NCI-H2196 (cell line): ENCODE data around the gene CSPG4.
"Not testable (repeated sequence)": the region's sequence is repeated elsewhere in the genome, so short reads cannot be mapped to it uniquely, and the experiment has no call there.

ENCODE experiments used
- DNase-seq: peaks from one replicate; lab custom pipeline; 2025; ENCODE audit not compliant: unreplicated experiment; lab: John Stamatoyannopoulos, UW

CSPG4 gene

DNA sequence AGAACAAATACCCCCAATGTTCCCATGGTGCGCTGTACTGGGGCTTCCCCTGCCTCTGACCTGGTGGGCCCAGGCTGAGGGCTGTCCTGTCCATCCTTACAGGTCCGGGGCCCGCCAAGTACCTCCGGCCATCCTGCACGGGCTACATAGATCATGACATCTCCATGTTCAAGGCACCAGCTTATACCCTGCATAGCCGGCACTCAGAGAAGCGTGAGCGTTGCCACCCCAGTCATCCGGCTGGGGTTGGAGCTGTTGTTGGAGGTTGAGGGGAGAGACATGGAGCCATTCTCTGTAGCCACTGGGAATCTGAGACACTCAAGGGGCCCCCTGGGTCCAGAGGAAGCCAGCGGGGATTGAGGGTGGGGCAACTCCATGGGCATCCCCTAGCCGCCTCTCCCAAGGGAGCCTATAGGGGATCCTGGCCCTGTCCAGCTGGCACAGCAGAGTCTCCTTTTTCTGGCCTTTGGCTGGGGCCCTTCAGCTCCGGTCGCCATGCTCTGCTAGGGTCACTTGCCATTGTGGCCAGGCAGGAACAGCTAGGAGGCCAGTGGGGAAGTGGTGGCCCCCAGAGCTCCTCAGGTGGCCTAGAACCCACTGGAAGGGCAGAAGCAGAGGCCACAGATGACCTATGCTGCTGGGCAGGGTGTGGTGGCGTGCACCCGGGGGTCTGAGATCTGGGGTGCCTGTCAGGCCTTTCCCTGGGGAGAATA, 12.5 kb upstream of the CSPG4 start:
- no peak for DNase-seq

DNA sequence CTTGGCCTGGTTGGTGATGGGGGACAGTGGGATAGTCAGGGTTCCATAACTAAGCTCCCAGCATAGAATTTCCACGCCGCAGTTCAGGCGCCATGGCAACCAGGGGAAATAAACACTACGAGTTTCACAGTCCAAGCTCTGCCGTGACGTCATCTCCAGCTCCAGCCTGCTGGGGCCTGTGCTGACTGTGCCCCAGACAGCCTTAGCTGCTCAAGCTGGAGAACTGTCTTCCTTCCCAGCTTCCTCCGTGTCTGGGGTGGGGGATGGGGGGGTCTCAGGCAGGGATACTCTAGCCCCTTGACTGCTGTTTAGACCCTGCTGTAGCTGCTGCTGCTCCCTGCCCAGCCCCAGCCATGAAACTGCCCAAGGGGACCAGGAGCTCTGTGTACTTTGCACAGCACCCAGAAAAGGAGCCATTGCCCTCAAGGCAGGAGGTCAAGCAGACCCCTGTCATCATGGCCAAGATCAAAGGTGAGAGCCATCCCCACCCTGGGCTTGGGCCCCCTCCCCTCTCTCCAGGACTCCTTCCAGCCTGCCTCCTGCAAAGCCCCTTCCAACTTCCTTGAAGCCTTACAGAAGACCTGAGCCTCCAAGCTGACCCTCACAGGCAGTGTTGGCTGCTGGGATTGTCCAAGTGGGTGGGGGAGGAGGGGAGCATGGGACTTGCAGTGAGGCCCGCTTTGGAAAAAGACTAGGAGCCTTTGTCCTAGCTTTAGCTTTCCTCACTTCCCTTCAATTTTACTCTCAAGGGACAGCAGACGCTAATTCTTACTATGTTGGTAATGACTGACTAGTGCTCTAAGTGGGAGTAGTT, 11.4 kb upstream of the CSPG4 start:
- peak; percentile 78 for DNase-seq

DNA sequence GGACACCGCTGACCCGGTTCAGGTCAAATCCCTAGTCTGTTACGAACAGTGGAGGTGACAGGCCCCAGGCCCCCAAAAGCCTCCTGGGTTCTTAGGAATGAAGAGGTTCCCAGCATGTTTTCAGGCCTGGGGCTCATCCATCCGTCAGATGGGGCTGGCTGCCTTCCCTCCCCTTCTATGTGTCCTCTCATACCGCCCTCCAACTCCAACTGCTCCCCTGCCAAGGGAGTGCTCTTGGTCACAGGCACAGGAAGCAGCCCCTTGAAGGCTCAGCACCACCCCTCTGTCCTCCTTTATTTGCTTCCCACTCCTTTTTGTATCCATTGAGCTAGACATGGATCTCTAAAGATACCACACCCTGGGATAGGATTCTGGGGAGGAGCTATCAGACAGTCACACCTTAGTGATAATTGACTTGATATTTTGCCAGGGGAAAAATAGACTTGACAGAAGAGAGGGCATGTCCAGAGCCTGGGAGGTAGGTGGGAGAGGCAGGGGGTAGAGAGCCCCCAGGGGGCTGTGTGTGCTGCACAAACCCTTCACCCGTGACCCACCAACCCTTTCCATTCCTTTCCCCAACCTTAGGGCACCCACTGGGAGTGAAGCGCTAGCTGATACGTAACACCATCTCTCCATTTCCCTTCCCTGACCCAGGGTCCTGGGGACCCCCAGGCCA, 10.7 kb upstream of the CSPG4 start:
- peak; percentile 23 for DNase-seq

DNA sequence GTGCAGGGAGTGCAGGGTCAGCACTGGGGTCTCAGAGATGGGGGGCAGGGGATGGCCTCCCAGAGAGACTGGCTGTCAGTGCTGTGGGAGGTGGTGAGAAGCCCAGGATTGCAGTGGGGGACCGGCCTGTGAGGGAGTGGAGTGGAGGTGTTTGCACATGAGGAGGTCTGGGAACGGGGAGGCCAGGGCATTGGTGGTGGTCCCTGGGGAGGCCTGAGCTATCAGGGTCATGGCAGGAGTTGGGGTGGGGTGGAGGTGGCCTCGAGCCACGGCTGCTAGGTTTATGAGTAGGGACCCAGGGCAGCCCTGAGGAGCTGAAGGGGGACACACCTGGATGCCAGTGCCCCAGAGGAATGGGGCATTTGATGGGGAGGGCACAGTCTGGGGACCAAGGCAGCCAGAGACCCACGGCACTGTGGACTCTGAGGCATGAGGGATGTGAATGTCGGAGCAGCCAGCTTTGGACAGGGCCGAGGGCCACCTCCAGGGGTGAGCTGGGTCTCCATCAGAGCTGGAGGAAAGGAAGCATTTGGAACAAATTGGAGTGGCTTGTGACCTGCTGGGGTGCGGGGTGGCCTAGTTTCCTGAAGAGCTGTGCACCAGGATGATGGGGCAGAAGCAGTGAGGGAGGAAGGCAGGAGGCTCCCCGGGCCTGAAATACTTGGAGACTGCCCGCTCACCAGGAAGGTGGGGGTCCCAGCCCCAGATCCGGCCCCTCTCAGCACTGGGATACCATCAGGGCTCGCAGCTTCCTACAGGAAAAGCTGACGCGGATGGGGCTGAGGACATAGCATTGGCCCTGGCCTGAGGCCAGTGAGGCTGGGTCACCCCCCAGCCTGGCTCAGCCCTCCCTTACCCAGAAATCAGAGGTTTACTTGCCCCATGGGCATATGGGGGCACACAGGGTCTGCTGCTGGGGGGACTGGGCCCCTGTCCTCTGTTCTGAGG, 9.5 kb upstream of the CSPG4 start:
- no peak for DNase-seq

DNA sequence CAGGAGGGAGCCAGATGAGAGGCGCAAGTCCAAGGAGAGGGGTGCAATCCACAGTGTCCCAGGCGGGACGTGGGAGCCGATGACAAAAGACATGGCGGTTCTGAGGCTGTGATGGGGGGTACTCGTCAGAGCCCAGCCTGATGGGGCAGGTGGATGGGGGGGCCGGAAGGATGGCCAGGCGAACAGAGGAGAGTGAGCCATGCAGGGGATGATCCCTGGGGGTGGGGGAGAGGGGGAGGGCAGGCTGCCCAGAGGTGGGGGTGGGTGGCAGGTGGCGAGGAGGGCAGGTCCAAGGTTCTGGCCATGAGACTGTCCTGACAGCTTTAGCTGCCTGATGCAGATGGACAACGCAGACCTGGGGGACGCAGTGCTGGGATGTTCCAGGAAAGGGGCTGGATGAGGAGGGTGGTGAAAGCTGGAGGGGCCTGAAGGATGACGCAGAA, 8.9 kb upstream of the CSPG4 start:
- DNase-seq = no peak

DNA sequence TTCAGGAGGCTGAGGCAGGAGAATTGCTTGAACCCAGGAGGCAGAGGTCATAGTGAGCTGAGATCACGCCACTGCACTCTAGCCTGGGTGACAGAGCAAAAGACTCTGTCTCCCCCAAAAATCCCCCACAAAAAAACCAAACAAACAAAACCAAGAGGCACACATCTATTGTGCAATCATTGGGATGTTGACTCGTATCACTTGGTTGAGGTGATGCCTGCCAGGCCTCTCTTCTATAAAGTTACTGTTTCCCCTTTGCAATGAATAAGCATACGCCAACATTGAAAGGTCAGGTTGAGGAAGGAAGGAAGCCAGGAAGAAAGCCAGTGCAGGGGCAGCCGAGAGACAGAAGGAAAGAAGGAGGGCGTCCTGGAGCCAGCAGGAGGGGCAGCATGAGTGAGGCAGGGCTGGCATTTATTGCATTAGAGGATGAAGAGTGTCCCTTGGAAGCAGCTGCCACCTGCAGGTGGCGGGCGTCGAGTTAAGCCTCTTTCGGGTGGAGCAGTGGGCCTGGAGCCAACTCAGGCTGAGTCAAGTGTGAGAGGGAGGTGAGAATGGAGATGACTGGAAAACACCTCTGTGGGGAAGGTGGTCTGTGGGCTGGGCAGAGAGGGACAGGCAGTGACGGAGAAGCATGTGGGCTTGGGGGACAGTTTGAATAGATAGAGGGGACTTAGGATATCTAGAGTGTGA, 8.3 kb upstream of the CSPG4 start:
- peak; percentile 63 for DNase-seq

DNA sequence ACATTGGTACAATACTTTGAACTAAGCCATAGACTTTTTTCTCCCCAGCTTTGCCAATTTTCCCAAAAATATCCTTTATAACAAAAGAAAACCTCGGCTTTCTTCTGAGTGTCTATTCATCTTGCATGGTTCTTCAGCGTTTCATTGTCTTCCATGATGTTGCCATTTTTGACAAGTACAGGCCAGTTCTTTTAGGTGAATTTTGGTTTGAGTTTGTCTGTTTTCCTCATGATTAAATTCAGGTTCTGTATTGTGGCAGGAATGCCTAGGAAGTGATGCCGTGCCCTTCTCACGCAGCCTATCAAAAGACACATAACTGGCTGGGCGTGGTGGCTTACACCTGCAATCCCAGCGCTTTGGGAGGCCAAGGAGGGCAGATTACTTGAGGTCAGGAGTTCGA, 7.6 kb upstream of the CSPG4 start:
- no peak for DNase-seq

DNA sequence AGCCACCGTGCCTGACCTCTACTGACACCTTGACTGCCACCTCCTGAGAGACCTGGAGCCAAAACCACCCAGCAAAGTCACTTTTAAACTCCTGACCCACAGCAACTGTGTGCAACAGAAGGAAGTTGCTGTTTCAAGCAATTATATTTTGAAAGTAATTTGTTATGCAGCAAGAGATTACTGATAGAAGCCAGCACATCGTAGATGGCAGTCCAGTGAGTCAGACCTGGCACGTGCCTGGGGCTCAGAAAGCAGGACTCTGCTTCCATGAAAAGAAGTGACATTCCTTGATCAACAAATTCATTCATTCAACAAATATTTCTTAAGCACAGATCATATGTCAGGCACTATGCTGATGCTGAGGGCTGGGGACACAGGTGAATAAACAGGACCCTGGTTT, 5.7 kb upstream of the CSPG4 start:
- no peak for DNase-seq

DNA sequence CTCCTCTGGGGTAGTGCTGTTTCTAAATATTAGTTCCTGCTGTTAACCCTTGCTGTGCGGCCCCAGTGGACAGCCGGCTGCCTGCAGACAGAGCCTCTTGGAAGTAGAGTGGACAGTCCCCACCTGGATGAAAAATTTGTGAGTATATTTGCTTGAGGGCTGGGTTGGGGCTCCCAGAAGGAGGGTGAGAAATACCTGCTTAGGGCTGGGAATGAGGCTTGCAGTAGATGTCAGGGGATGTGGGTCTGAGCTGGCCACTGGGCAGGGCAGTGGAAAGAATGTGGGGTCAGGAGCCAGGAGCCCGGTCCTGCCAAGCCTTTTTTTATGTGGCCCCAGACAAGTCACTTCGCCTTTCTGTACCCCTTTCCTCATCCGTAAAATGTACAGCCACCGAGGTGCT, 4.4 kb upstream of the CSPG4 start:
- not testable (repeated sequence) for DNase-seq

DNA sequence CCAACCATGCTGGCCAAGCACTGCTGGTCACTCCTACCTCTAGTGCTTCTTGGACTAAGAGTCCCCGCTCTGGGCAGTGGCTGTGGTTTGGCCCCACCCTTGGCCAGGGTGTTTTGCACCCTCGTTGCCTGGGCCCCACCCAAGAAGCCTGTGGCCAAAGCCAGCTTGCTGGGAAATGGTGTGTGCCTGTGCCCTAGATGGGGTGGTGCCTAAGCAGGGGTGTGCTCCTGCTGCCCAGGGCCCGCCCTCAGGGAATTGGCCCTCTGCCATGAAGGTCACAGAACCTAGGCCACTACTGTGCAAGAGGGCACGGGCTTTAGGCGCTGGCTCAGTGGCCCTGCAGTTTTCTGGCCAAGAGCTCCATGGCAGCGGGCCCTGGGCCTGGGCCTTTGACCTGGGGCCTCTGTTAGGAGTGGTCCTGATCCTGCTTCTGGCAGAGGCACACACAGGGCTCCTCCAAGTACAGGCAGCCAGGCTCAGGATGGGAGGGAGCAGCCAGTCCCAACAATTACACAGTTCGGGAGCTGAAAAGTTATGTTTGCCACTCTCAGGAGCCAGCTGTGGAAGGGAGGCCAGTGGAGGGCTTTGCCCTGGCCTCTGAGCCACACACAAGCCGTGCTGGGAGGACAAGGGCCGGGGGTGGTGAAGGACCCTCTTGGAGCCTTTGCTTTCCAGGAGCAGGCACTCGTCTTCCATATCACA, 3.8 kb upstream of the CSPG4 start:
- DNase-seq = not testable (repeated sequence)

DNA sequence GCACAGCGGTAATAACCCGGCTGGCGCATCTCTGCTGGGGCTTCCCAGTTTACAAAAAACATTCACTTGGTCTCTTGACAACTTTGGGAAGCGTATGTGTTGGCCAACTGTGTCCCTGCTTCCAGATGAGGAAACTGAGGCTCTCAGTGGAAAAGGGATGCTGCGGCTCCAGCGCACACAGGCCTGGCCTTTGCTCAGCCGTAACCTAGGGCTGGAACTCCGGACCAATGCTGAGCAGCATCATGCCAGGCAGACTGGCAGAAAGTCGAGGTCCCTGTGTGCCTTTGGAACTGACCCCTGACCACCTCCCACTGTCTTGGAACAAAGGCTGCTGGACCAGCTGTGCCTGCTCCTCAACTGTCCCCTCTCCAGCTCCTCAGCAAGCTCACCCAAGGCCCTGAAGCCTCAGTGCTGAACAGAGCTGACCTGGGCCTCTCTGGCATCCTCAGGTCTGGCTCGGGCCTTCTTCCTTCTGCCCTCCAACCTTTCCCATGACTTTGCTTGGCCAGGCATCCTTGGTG, 2.7 kb upstream of the CSPG4 start:
- DNase-seq = not testable (repeated sequence)

DNA sequence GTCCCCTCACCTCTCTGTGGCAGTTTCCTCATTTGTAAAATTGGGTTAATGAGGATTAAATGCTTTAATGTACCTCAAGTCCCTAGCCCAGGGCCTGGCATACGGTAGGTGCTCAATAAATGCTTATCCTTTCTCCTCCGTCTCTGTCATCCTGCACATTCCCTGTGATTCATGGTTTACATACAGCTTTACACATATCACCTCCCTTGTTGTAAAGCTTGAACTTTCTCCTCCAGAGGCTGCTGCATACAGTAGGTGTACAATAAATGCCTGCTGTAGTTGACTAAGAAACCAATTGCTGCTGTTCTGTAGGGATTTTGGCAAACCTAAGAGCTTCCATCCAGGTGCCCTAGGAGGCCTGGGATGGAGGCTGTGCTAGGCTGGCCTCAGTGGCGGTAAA, 1.5 kb upstream of the CSPG4 start:
- DNase-seq = no peak

DNA sequence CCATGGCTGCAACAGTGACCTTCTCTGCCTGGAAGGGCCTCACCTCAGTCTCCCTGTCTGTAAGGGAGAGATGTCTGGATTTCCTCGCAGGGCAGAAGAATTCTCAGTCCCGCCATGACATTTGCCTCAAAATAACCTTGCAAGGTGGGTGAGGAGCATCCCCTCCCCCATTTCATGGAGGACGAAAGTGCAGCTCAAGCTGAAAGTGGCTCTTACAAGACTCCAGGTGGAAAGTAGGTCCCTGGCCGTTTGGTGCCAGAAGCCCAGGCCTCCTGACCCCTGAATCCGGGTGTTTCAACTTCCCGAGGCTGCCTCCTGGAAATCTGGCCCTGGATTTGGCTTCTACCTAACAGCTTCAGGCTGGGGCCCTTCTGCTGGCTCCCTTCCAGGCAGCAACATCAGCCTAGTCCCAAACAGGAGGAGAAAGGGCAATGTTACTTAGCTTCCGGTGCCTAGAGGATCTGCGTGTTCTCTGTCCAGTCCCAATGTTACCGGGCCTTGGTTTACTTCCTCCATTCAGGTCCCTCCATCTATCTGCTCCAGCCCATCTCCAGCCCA, 769 bp upstream of the CSPG4 start:
- DNase-seq = peak; percentile 5

DNA sequence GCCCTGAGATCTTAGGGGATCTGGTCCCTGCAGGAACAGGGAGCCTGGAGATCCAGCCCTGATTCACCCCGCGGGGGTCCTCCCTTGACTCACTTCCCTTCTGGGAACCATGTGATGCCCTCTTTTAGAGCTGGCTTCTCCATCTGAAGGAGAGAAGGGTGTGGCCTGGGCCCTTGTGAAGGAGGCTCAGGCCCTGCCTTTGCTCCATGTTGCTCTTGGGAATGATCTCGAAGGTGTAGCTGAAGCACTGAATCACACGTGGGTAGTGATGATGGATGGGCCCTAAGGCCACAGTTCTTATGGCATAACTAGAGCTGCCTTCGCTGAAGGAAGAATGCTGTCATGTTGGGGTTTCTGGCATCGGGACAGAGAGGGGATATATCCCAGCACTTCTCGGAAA, 1.2 kb downstream of the CSPG4 start:
- not testable (repeated sequence) for DNase-seq

DNA sequence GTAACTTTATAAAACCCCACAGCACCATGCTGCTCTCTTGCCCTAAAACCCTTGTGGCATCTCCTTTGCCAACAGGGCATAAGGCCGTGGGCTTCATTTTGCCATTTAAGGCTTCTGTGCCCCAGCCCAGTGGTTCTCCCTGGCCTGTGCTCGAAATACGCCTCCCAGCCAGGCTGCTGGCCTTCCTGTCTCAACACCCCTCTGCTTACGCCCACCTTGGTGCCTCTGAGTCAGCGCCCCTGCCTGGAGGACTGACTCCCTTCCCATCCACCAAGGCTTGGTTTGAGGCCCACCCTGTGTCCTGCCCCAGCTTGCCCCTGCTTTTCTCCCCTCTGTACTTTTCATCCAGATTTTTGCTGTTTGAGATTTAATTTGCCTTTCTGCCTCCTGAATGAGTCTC, 1.8 kb downstream of the CSPG4 start:
- not testable (repeated sequence) for DNase-seq

DNA sequence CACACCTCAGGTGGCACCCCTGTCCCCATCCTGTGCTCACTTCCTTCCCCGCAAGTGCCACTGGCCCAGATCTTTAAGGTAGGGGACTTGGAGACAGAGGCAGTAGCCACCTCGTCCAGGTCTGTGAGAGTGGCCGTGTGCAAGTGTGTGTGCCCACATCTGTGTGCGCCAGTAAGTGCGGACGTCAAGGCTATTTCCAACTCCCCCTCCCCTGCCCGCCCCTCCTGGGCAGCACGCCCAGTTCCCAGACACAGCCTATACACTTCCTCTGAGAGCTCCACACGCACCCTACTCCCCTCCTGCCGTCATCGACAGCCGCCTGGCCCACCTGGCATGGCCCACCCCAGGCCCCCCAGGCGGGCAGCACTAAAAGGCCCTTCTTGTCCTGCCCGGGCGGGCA, 3.2 kb downstream of the CSPG4 start:
- not testable (repeated sequence) for DNase-seq

DNA sequence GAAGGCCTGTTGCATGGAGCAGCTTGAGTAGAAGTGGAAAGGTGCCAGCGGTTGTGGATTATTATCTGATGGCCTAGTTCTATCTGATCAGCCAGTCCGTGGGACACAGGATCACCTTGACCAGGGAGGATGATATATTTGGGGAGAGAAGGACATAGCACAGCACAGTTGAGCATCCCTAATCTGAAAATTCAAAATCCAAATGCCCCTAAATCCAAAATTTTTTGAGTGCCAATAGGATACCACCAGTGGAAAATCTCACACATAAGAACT, 6.0 kb downstream of the CSPG4 start:
- no peak for DNase-seq

DNA sequence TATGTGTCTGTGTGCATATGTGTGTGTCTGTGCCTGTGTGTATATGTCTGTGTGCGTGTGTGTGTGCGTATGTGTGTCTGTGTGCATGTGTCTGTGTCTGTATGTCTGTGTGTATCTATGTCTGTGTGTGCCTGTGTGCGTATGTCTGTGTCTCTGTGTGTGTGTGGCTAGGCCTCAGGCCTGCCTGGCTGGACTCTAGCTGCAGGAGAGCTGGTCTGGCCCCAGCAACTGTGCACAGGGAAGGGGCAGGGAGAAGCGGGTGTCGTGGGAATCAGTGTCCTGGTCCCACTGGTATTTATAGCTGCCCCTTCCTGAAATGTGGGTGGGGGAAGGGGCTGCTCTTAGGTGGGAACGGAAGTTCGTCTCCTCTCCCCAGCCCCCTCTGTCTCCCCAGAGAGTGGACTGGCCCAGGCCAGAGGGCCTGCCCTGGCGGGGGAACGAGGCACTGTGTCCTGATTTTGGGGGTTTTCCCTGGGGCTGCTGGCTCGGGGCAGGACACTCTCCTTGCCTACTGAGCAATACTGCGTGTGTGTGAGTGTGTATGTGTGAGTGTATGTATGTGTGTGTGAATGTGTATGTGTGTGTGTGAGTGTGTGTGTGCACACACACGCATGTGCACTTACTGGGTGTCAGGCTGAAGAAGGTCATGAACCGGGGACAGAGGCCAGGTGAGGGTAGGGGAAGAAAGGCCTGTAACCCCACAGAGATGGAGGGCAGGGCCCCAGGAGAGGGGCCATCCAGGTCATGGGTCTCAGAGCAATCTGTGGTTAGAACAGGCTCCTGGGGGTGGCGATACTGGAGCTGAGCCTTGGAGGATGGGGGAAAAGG, 6.6 kb downstream of the CSPG4 start:
- DNase-seq = no peak
